Stomach (tissue), 4 donors: ENCODE measurements around the gene CAPN15.

ENCODE experiments used
- POLR2AphosphoS5 ChIP-seq, 3 donors: sonication (generic); formaldehyde crosslinking; IDR thresholded peaks; one replicate each; pipeline ENCODE4 v1.6.1; 2016; ENCODE audit warnings: antibody characterized with exemption in 3 of 3
- TF ChIP-seq, protein P1 (sequence below), 7 experiments: fragments of 450-650 bp in 4 of 7; fragments of 200-600 bp in 3 of 7; sonication (generic) in 3 of 7; IDR thresholded peaks; one replicate each; pipeline ENCODE4 v1.5.1; 2016 to 2019; ENCODE audit warnings: antibody characterized with exemption in 7 of 7, control low read depth in 2 of 7, mild to moderate bottlenecking in 1 of 7

GRCh38 chr16:577796-578195 is 50.3 kb downstream of the CAPN15 start:
- TF ChIP-seq, protein P1, sequence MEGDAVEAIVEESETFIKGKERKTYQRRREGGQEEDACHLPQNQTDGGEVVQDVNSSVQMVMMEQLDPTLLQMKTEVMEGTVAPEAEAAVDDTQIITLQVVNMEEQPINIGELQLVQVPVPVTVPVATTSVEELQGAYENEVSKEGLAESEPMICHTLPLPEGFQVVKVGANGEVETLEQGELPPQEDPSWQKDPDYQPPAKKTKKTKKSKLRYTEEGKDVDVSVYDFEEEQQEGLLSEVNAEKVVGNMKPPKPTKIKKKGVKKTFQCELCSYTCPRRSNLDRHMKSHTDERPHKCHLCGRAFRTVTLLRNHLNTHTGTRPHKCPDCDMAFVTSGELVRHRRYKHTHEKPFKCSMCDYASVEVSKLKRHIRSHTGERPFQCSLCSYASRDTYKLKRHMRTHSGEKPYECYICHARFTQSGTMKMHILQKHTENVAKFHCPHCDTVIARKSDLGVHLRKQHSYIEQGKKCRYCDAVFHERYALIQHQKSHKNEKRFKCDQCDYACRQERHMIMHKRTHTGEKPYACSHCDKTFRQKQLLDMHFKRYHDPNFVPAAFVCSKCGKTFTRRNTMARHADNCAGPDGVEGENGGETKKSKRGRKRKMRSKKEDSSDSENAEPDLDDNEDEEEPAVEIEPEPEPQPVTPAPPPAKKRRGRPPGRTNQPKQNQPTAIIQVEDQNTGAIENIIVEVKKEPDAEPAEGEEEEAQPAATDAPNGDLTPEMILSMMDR (IDR thresholded peaks at IDR 0.05): no peak
- no peak for TF ChIP-seq POLR2AphosphoS5 (IDR thresholded peaks at IDR 0.05)
